Kidney epithelial cell (primary cell): Measurements from ENCODE around the gene PHLDB1. TPM values are rescaled to one million over a fixed set of nuclear protein-coding genes. Genes with fewer than 3 reads are reported as not detected.

ENCODE experiments used
- DNase-seq: peaks from one replicate; pipeline ENCODE4 v3.0.0-alpha.2; 2010; ENCODE audit warnings: low read depth
- H3K27me3 ChIP-seq: 2 replicates; pipeline ENCODE4 v1.6.0; 2011; ENCODE audit warnings: low read length; ENCODE audit not compliant: control insufficient read depth, insufficient read depth
- H3K36me3 ChIP-seq: 2 replicates; pipeline ENCODE4 v1.5.1; 2011; ENCODE audit warnings: low read length; ENCODE audit not compliant: control insufficient read depth, insufficient read depth
- H3K4me3 ChIP-seq: 2 replicates; pipeline ENCODE4 v1.5.1; 2011; ENCODE audit warnings: low read depth, mild to moderate bottlenecking, control low read depth, low read length
- CTCF ChIP-seq: IDR thresholded peaks from 2 replicates; pipeline ENCODE4 v1.5.1; 2011; ENCODE audit warnings: mild to moderate bottlenecking, moderate library complexity, low read length, control low read depth, inconsistent platforms; ENCODE audit not compliant: insufficient read depth, poor library complexity, severe bottlenecking
- total RNA-seq: library from RNA; depleted of rRNA; stranded (reverse); fragments of >200 nt; gene quantifications from 2 replicates; pipeline ENCODE4 v1.2.3, GENCODE V29; 2015

PHLDB1 gene
- total RNA-seq, 1 donor from 2014 or later, result 107 TPM

- H3K27me3 ChIP-seq, result no peaks in the 10 kb centered on the region
- DNase-seq, result no peak
- no peak for TF ChIP-seq CTCF
- H3K36me3 ChIP-seq, result peaks cover 11% of the 10 kb centered on the region
- H3K4me3 ChIP-seq, result no peak overlapping the region
Measured at GRCh38 chr11:118628861-118629549, 21.6 kb downstream of the PHLDB1 start.

- DNase-seq, result no peak
- H3K36me3 ChIP-seq, result peaks cover 9% of the 10 kb centered on the region
Measured at GRCh38 chr11:118629761-118630661, 22.6 kb downstream of the PHLDB1 start.

GRCh38 chr11:118631142-118631909 lies 23.9 kb downstream of the PHLDB1 start:
- peaks cover 9% of the 10 kb centered on the region for H3K36me3 ChIP-seq
- DNase-seq, result no peak
- no peak for TF ChIP-seq CTCF

More at GRCh38 chr11:118629761-118630661, 22.6 kb downstream of the PHLDB1 start:
- H3K27me3 ChIP-seq, result no peaks in the 10 kb centered on the region
- no peak overlapping the region for H3K4me3 ChIP-seq
- TF ChIP-seq CTCF, result no peak

GRCh38 chr11:118632577-118633318 lies 25.3 kb downstream of the PHLDB1 start:
- peaks cover 9% of the 10 kb centered on the region for H3K36me3 ChIP-seq
- no peaks in the 10 kb centered on the region for H3K27me3 ChIP-seq
- TF ChIP-seq CTCF, result no peak
- no peak overlapping the region for H3K4me3 ChIP-seq
- DNase-seq, result no peak

More at GRCh38 chr11:118631142-118631909, 23.9 kb downstream of the PHLDB1 start:
- Histone ChIP-seq H3K4me3 (no peak overlapping the region), H3K27me3 (no peaks in the 10 kb centered on the region)

- H3K27me3 ChIP-seq, result no peaks in the 10 kb centered on the region
- TF ChIP-seq CTCF, result no peak
- peaks cover 9% of the 10 kb centered on the region for H3K36me3 ChIP-seq
- no peak overlapping the region for H3K4me3 ChIP-seq
- DNase-seq, result no peak
Measured at GRCh38 chr11:118633319-118633690, 25.9 kb downstream of the PHLDB1 start.
